HEK293 (cell line): ENCODE measurements around the gene TSPAN9.

Experiments used
- CTCF ChIA-PET: fragments of 350-600 bp; formaldehyde crosslinking; extraction: SDS; loops from one replicate; lab custom pipeline; 2021; ENCODE audit warnings: antibody characterized with exemption; lab: Yijun Ruan, JAX
- POLR2A ChIA-PET: fragments of 300-600 bp; formaldehyde crosslinking; extraction: SDS; loops from one replicate; lab custom pipeline; 2020; ENCODE audit warnings: antibody characterized with exemption, inconsistent platforms; lab: Yijun Ruan, JAX
- H3K27ac ChIP-seq: fragments of 200-500 bp; sonication (Bioruptor generic); 2 replicates; pipeline ENCODE4 v1.5.1; 2014; ENCODE audit warnings: low read depth, low read length, control low read depth, inconsistent platforms; ENCODE audit errors: extremely low read depth
- H3K36me3 ChIP-seq, 2 experiments: fragments of 200-500 bp in 1 of 2; sonication (Bioruptor generic) in 1 of 2; 1 replicate in 1 of 2; 2 replicates in 1 of 2; pipeline ENCODE4 v1.5.1; 2014 to 2017; ENCODE audit warnings: inconsistent platforms in 2 of 2, low read length in 2 of 2; ENCODE audit not compliant: control insufficient read depth in 2 of 2, insufficient read depth in 1 of 2
- H3K4me1 ChIP-seq: fragments of 200-500 bp; sonication (Bioruptor generic); 2 replicates; pipeline ENCODE4 v1.5.1; 2014; ENCODE audit warnings: mild to moderate bottlenecking, low read length, inconsistent platforms; ENCODE audit not compliant: control insufficient read depth, insufficient read depth
- H3K4me3 ChIP-seq: 2 replicates; pipeline ENCODE4 v1.5.1; 2011; ENCODE audit warnings: low read depth, mild to moderate bottlenecking, control low read depth, low read length, moderate library complexity
- H3K9me3 ChIP-seq: fragments of 200-500 bp; sonication (Bioruptor generic); 2 replicates; pipeline ENCODE4 v1.5.1; 2014; ENCODE audit warnings: low read depth, low read length, inconsistent platforms; ENCODE audit not compliant: control insufficient read depth, insufficient read depth
- GLI2 ChIP-seq: fragments of 450-650 bp; formaldehyde crosslinking; IDR thresholded peaks from 2 replicates; pipeline ENCODE4; 2017; ENCODE audit warnings: missing biosample characterization, missing genetic modification characterization, low read depth, borderline replicate concordance
- GLI4 ChIP-seq: fragments of 450-650 bp; formaldehyde crosslinking; IDR thresholded peaks from 2 replicates; pipeline ENCODE4 v1.5.1; 2016; ENCODE audit warnings: missing biosample characterization, missing genetic modification characterization
- GLIS1 ChIP-seq: fragments of 450-650 bp; formaldehyde crosslinking; IDR thresholded peaks from 2 replicates; pipeline ENCODE4 v1.5.1; 2016; ENCODE audit warnings: missing biosample characterization, missing genetic modification characterization
- IKZF3 ChIP-seq: fragments of 450-650 bp; IDR thresholded peaks from 2 replicates; pipeline ENCODE4 v1.5.0; 2018; ENCODE audit warnings: missing biosample characterization, mild to moderate bottlenecking, missing genetic modification characterization, moderate library complexity
- KLF9 ChIP-seq: fragments of 450-650 bp; formaldehyde crosslinking; IDR thresholded peaks from 2 replicates; pipeline ENCODE4 v1.5.1; 2016; ENCODE audit warnings: missing biosample characterization, missing genetic modification characterization, low read depth
- ZBTB8A ChIP-seq: fragments of 450-650 bp; formaldehyde crosslinking; IDR thresholded peaks from 2 replicates; pipeline ENCODE4 v1.5.1; 2016; ENCODE audit warnings: missing biosample characterization, missing genetic modification characterization
- ZFP3 ChIP-seq: fragments of 450-650 bp; formaldehyde crosslinking; IDR thresholded peaks from 2 replicates; pipeline ENCODE4 v1.5.1; 2016; ENCODE audit warnings: low read depth, missing biosample characterization, missing genetic modification characterization
- ZNF132 ChIP-seq: fragments of 450-650 bp; formaldehyde crosslinking; IDR thresholded peaks from 2 replicates; pipeline ENCODE4 v1.5.1; 2017; ENCODE audit warnings: missing biosample characterization, missing genetic modification characterization, borderline replicate concordance
- ZNF140 ChIP-seq: fragments of 450-650 bp; formaldehyde crosslinking; IDR thresholded peaks from 2 replicates; pipeline ENCODE4 v1.5.1; 2016; ENCODE audit warnings: missing biosample characterization, missing genetic modification characterization
- ZNF174 ChIP-seq: fragments of 450-650 bp; formaldehyde crosslinking; IDR thresholded peaks from 2 replicates; pipeline ENCODE4 v1.5.0; 2017; ENCODE audit warnings: missing biosample characterization, mild to moderate bottlenecking, missing genetic modification characterization
- ZNF202 ChIP-seq: fragments of 450-650 bp; formaldehyde crosslinking; IDR thresholded peaks from 2 replicates; pipeline ENCODE4 v1.5.1; 2016; ENCODE audit warnings: missing biosample characterization, missing genetic modification characterization, borderline replicate concordance
- ZNF214 ChIP-seq: fragments of 450-650 bp; formaldehyde crosslinking; IDR thresholded peaks from 2 replicates; pipeline ENCODE4 v1.5.1; 2017; ENCODE audit warnings: missing biosample characterization, mild to moderate bottlenecking, missing genetic modification characterization, borderline replicate concordance
- ZNF239 ChIP-seq: fragments of 450-650 bp; formaldehyde crosslinking; IDR thresholded peaks from 2 replicates; pipeline ENCODE4 v1.5.1; 2016; ENCODE audit warnings: missing biosample characterization, missing genetic modification characterization
- ZNF24 ChIP-seq: fragments of 450-650 bp; formaldehyde crosslinking; IDR thresholded peaks from 2 replicates; pipeline ENCODE4 v1.5.1; 2016; ENCODE audit warnings: missing biosample characterization, missing genetic modification characterization
- ZNF266 ChIP-seq: fragments of 450-650 bp; formaldehyde crosslinking; IDR thresholded peaks from 2 replicates; pipeline ENCODE4 v1.5.1; 2016; ENCODE audit warnings: missing biosample characterization, missing genetic modification characterization, low read depth
- ZNF350 ChIP-seq: fragments of 450-650 bp; formaldehyde crosslinking; IDR thresholded peaks from 2 replicates; pipeline ENCODE4 v1.5.0; 2017; ENCODE audit warnings: missing biosample characterization, mild to moderate bottlenecking, missing genetic modification characterization
- ZNF433 ChIP-seq: fragments of 450-650 bp; formaldehyde crosslinking; IDR thresholded peaks from 2 replicates; pipeline ENCODE4 v1.5.1; 2016; ENCODE audit warnings: missing biosample characterization, missing genetic modification characterization, low read depth
- ZNF571 ChIP-seq: fragments of 450-650 bp; formaldehyde crosslinking; IDR thresholded peaks from 2 replicates; pipeline ENCODE4 v1.5.0; 2017; ENCODE audit warnings: missing biosample characterization, missing genetic modification characterization
- ZNF621 ChIP-seq: fragments of 450-650 bp; formaldehyde crosslinking; IDR thresholded peaks from 2 replicates; pipeline ENCODE4 v1.5.1; 2017; ENCODE audit warnings: missing biosample characterization, missing genetic modification characterization
- ZNF626 ChIP-seq: fragments of 450-650 bp; sonication (Bioruptor Pico); formaldehyde crosslinking; IDR thresholded peaks from 2 replicates; pipeline ENCODE4 v1.5.1; 2018; ENCODE audit warnings: missing biosample characterization, missing genetic modification characterization, inconsistent platforms
- ZNF629 ChIP-seq: fragments of 450-650 bp; formaldehyde crosslinking; IDR thresholded peaks from 2 replicates; pipeline ENCODE4 v1.5.1; 2017; ENCODE audit warnings: missing biosample characterization, missing genetic modification characterization
- ZNF658 ChIP-seq: fragments of 450-650 bp; formaldehyde crosslinking; IDR thresholded peaks from 2 replicates; pipeline ENCODE4; 2016; ENCODE audit warnings: missing biosample characterization, missing genetic modification characterization
- ZNF707 ChIP-seq: fragments of 450-650 bp; formaldehyde crosslinking; IDR thresholded peaks from 2 replicates; pipeline ENCODE4 v1.5.1; 2016; ENCODE audit warnings: missing biosample characterization, missing genetic modification characterization
- TF ChIP-seq, protein P1 (sequence below): fragments of 450-650 bp; formaldehyde crosslinking; IDR thresholded peaks from 2 replicates; pipeline ENCODE4 v1.5.1; 2016; ENCODE audit warnings: missing biosample characterization, missing genetic modification characterization
- TF ChIP-seq, protein P2 (sequence below): fragments of 450-650 bp; formaldehyde crosslinking; IDR thresholded peaks from 2 replicates; pipeline ENCODE4 v1.5.1; 2017; ENCODE audit warnings: missing biosample characterization, missing genetic modification characterization
- TF ChIP-seq, protein P3 (sequence below): fragments of 450-650 bp; formaldehyde crosslinking; IDR thresholded peaks from 2 replicates; pipeline ENCODE4 v1.5.1; 2017; ENCODE audit warnings: missing biosample characterization, mild to moderate bottlenecking, missing genetic modification characterization, moderate library complexity
- TF ChIP-seq, protein P4 (sequence below): fragments of 450-650 bp; formaldehyde crosslinking; IDR thresholded peaks from 2 replicates; pipeline ENCODE4 v1.5.1; 2017; ENCODE audit warnings: missing biosample characterization, missing genetic modification characterization

TSPAN9 gene

DNA sequence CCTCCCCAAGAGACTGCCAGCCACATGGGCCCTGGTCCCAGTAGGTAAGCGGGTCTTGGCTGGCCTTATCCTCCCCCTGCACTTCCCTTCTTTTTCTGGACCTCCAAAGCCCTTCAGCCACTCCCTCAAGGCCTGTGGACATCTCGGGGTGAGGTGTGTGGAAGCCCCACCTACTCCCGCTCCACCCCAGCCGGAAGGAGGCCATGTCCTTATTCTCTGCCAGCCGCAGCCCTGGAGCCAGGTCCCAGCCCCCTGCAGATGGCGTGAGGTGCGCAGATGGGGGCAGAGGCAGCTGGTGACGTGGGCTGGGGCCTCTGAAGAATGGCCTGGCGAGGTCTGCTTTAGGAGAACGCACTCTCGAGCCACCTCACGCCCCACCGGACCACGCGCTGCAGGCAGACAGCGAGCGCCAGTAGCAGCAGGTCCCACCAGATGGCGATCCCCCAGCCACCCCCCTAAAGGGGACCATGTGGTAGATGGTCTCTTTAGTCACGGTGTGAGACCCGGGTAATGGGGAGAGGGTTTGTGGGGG is 167.1 kb downstream of the TSPAN9 start (continued):
- TF ChIP-seq ZNF214 (tag by site-specific recombination): no peak
- TF ChIP-seq ZBTB8A (tag by site-specific recombination): no peak
- TF ChIP-seq IKZF3 (tag by site-specific recombination): no peak
- no peak for TF ChIP-seq GLI4 (tag by site-specific recombination)
- TF ChIP-seq ZNF658: no peak
- TF ChIP-seq, protein P1, sequence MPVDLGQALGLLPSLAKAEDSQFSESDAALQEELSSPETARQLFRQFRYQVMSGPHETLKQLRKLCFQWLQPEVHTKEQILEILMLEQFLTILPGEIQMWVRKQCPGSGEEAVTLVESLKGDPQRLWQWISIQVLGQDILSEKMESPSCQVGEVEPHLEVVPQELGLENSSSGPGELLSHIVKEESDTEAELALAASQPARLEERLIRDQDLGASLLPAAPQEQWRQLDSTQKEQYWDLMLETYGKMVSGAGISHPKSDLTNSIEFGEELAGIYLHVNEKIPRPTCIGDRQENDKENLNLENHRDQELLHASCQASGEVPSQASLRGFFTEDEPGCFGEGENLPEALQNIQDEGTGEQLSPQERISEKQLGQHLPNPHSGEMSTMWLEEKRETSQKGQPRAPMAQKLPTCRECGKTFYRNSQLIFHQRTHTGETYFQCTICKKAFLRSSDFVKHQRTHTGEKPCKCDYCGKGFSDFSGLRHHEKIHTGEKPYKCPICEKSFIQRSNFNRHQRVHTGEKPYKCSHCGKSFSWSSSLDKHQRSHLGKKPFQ (tag by site-specific recombination): no peak
- TF ChIP-seq ZFP3 (tag by site-specific recombination): no peak
- no peak for TF ChIP-seq ZNF174 (tag by site-specific recombination)
- no peak for TF ChIP-seq ZNF266 (tag by site-specific recombination)
- TF ChIP-seq ZNF621: no peak
- no peak for TF ChIP-seq ZNF629 (tag by site-specific recombination)
- TF ChIP-seq ZNF433: no peak
- no peak for TF ChIP-seq ZNF132 (tag by site-specific recombination)
- TF ChIP-seq, protein P2, sequence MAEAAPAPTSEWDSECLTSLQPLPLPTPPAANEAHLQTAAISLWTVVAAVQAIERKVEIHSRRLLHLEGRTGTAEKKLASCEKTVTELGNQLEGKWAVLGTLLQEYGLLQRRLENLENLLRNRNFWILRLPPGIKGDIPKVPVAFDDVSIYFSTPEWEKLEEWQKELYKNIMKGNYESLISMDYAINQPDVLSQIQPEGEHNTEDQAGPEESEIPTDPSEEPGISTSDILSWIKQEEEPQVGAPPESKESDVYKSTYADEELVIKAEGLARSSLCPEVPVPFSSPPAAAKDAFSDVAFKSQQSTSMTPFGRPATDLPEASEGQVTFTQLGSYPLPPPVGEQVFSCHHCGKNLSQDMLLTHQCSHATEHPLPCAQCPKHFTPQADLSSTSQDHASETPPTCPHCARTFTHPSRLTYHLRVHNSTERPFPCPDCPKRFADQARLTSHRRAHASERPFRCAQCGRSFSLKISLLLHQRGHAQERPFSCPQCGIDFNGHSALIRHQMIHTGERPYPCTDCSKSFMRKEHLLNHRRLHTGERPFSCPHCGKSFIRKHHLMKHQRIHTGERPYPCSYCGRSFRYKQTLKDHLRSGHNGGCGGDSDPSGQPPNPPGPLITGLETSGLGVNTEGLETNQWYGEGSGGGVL: no peak
- no peak for TF ChIP-seq ZNF239 (tag by site-specific recombination)
- TF ChIP-seq, protein P3, sequence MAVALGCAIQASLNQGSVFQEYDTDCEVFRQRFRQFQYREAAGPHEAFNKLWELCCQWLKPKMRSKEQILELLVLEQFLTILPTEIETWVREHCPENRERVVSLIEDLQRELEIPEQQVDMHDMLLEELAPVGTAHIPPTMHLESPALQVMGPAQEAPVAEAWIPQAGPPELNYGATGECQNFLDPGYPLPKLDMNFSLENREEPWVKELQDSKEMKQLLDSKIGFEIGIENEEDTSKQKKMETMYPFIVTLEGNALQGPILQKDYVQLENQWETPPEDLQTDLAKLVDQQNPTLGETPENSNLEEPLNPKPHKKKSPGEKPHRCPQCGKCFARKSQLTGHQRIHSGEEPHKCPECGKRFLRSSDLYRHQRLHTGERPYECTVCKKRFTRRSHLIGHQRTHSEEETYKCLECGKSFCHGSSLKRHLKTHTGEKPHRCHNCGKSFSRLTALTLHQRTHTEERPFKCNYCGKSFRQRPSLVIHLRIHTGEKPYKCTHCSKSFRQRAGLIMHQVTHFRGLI: no peak
- TF ChIP-seq, all 188 proteins: peak for 0

DNA sequence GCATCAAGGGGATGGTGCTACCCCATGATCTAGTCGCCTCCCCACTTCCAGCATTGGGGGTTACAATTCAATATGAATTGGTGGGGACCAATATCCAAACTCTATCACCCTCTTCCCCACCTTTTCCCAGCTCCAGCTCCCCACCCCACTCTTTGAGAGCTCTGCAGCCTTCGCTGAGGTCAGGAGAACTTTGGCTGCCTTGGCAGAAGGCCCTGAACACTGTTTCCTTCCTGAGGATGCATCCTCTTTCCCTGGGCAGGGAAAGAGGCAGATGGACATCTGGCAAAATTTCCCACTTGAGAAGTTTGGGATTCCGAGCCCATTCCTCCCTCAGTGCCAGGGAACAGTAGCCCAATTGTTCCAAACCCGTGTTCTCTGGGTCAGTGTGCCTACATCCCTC is 169.1 kb downstream of the TSPAN9 start:
- no peak overlapping the region for H3K27ac ChIP-seq

More for the DNA sequence above, 169.1 kb downstream of the TSPAN9 start:
- TF ChIP-seq ZNF202 (tag by site-specific recombination) (no peak), ZNF571 (no peak), GLI2 (no peak), ZFP3 (tag by site-specific recombination) (no peak), ZNF24 (tag by site-specific recombination) (no peak), ZNF707 (tag by site-specific recombination) (no peak), KLF9 (tag by site-specific recombination) (no peak), ZNF350 (tag by site-specific recombination) (no peak), GLIS1 (tag by site-specific recombination) (no peak), ZNF140 (tag by site-specific recombination) (no peak), ZNF626 (tag by site-specific recombination) (no peak)
- TF ChIP-seq, protein P4, sequence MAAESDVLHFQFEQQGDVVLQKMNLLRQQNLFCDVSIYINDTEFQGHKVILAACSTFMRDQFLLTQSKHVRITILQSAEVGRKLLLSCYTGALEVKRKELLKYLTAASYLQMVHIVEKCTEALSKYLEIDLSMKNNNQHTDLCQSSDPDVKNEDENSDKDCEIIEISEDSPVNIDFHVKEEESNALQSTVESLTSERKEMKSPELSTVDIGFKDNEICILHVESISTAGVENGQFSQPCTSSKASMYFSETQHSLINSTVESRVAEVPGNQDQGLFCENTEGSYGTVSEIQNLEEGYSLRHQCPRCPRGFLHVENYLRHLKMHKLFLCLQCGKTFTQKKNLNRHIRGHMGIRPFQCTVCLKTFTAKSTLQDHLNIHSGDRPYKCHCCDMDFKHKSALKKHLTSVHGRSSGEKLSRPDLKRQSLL (tag by site-specific recombination): no peak
- ChIA-PET CTCF (no interaction called here), POLR2A (no interaction called here)
- Histone ChIP-seq H3K4me1 (no peaks in the 10 kb centered on the region), H3K36me3 (no peaks in the 10 kb centered on the region), H3K4me3 (no peak overlapping the region), H3K9me3 (no peaks in the 10 kb centered on the region)
